Smooth muscle cell (in vitro differentiated cells): ENCODE results near the gene LCORL. TPM values are rescaled to one million over a fixed set of nuclear protein-coding genes. Genes with fewer than 3 reads are reported as not detected.
A peak's percentile ranks its signal among the peaks of the same experiment; 100 is the strongest.

ENCODE experiments used
- DNase-seq: peaks from one replicate; lab custom pipeline; 2025; ENCODE audit not compliant: unreplicated experiment; lab: John Stamatoyannopoulos, UW
- H2AFZ ChIP-seq: fragments of 200-600 bp; sonication (generic); 2 replicates; pipeline ENCODE4 v1.6.0; 2016; ENCODE audit warnings: antibody characterized with exemption, low read depth, mild to moderate bottlenecking
- H3F3A ChIP-seq: fragments of 200-600 bp; sonication (generic); 2 replicates; pipeline ENCODE4 v1.6.0; 2017; ENCODE audit warnings: antibody characterized with exemption, low read depth
- H3K27ac ChIP-seq: fragments of 200-600 bp; sonication (generic); 2 replicates; pipeline ENCODE4 v1.5.1; 2016; ENCODE audit warnings: low read depth, mild to moderate bottlenecking
- H3K27me3 ChIP-seq: fragments of 200-600 bp; sonication (generic); 2 replicates; pipeline ENCODE4 v1.6.1; 2016; ENCODE audit warnings: low read depth, mild to moderate bottlenecking
- H3K36me3 ChIP-seq: fragments of 200-600 bp; sonication (generic); 2 replicates; pipeline ENCODE4 v1.5.1; 2016; ENCODE audit warnings: low read depth
- H3K4me1 ChIP-seq: fragments of 200-600 bp; sonication (generic); 2 replicates; pipeline ENCODE4 v1.5.1; 2016; ENCODE audit warnings: low read depth
- H3K4me2 ChIP-seq: fragments of 200-600 bp; sonication (generic); 2 replicates; pipeline ENCODE4 v1.6.0; 2016; ENCODE audit warnings: mild to moderate bottlenecking
- H3K4me3 ChIP-seq: fragments of 200-600 bp; sonication (generic); 2 replicates; pipeline ENCODE4 v1.5.1; 2016; ENCODE audit warnings: mild to moderate bottlenecking
- H3K79me2 ChIP-seq: fragments of 200-600 bp; sonication (generic); 2 replicates; pipeline ENCODE4 v1.6.0; 2016; ENCODE audit warnings: low read depth, mild to moderate bottlenecking
- H3K9ac ChIP-seq: fragments of 200-600 bp; sonication (generic); 2 replicates; pipeline ENCODE4 v1.6.0; 2016; ENCODE audit warnings: low read depth
- H3K9me3 ChIP-seq: fragments of 200-600 bp; sonication (generic); replicated peaks from 2 replicates; pipeline ENCODE4 v1.5.1; 2016; ENCODE audit warnings: low read depth
- H4K20me1 ChIP-seq: fragments of 200-600 bp; sonication (generic); 2 replicates; pipeline ENCODE4 v1.6.0; 2016; ENCODE audit warnings: low read depth
- WGBS: methylation state at CpG from one replicate; pipeline ENCODE4 v1.1.7; 2016; ENCODE audit warnings: low lambda C conversion rate; 5-methylcytosine and 5-hydroxymethylcytosine counted together
- polyA plus RNA-seq: library from polyadenylated mRNA; unstranded; fragments of >200 nt; fragmentation: Nextera tagmentation; extraction: Ambion mirVana; gene quantifications from 2 replicates; pipeline ENCODE4 v1.2.1, GENCODE V29; 2016
- total RNA-seq: library from RNA; depleted of rRNA; stranded (reverse); fragments of >200 nt; gene quantifications from 2 replicates; pipeline ENCODE4 v1.2.3, GENCODE V29; 2014
- TF ChIP-seq, protein P1 (sequence below): fragments of 200-600 bp; sonication (generic); IDR thresholded peaks from 2 replicates; pipeline ENCODE4 v1.5.1; 2017; ENCODE audit warnings: borderline replicate concordance, mild to moderate bottlenecking, antibody characterized with exemption; ENCODE audit not compliant: insufficient read depth, poor library complexity, severe bottlenecking

Gene LCORL
- total and polyA plus RNA-seq, 2 experiments from 2014 or later: 11.2 to 16.6 TPM

DNA sequence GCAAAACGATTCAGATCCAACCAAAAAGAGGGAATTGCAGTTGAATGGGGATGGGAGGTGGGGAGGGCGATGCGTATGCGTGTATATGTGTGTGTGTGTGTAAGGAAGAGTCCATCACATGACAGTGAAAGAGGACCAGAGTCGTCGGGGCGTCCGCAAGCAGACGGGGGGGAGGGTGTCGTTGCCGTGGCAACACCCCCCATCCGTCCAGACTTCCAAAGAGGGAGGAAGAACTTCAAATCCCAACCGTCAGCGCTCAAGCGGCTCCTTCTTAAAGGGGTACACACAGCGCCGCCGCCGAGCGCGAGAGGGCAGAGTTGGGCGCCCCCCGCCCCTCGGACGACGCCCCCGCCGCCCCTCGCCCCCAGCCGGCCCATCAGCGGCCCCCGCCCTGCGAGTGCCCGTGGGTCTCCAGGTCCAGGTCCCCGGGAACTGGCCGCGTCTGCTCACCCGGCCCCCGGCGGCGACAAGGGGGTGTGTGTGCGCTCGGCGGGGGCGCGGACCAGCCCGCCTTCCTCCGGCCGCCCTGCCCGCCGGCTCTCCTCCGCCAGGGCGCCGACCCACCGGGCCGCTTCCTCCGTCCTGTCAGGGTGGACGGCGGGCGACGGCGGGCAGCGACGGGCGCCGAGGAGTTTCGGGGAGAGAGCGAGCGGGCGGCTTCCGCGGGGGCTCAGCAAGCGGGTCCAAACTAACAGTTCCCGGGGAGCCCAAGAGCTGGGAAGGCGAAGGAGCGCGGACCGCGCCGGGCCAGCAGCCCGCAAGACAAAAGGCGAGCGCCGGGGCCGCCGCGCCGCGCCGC is 685 bp downstream of the LCORL start:
- peak overlapping the region; percentile 98 for H2AFZ ChIP-seq
- H3F3A ChIP-seq: peaks cover 7% of the 10 kb centered on the region
- H3K79me2 ChIP-seq: peaks cover 47% of the 10 kb centered on the region
- peaks cover 12% of the 10 kb centered on the region for H3K4me1 ChIP-seq
- peak overlapping the region; percentile 78 for H3K27ac ChIP-seq
- peak overlapping the region; percentile 73 for H3K4me3 ChIP-seq
- H3K36me3 ChIP-seq: no peaks in the 10 kb centered on the region
- no peaks in the 10 kb centered on the region for H3K9me3 ChIP-seq
- peak overlapping the region; percentile 92 for H3K4me2 ChIP-seq
- no peaks in the 10 kb centered on the region for H3K27me3 ChIP-seq
- H4K20me1 ChIP-seq: peaks cover 37% of the 10 kb centered on the region
- DNase-seq: peak; percentile 41
- TF ChIP-seq, protein P1, sequence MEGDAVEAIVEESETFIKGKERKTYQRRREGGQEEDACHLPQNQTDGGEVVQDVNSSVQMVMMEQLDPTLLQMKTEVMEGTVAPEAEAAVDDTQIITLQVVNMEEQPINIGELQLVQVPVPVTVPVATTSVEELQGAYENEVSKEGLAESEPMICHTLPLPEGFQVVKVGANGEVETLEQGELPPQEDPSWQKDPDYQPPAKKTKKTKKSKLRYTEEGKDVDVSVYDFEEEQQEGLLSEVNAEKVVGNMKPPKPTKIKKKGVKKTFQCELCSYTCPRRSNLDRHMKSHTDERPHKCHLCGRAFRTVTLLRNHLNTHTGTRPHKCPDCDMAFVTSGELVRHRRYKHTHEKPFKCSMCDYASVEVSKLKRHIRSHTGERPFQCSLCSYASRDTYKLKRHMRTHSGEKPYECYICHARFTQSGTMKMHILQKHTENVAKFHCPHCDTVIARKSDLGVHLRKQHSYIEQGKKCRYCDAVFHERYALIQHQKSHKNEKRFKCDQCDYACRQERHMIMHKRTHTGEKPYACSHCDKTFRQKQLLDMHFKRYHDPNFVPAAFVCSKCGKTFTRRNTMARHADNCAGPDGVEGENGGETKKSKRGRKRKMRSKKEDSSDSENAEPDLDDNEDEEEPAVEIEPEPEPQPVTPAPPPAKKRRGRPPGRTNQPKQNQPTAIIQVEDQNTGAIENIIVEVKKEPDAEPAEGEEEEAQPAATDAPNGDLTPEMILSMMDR: no peak
- 1% methylated on average over 69 of the region's 90 CpGs for WGBS
- H3K9ac ChIP-seq: peak overlapping the region; percentile 73

DNA sequence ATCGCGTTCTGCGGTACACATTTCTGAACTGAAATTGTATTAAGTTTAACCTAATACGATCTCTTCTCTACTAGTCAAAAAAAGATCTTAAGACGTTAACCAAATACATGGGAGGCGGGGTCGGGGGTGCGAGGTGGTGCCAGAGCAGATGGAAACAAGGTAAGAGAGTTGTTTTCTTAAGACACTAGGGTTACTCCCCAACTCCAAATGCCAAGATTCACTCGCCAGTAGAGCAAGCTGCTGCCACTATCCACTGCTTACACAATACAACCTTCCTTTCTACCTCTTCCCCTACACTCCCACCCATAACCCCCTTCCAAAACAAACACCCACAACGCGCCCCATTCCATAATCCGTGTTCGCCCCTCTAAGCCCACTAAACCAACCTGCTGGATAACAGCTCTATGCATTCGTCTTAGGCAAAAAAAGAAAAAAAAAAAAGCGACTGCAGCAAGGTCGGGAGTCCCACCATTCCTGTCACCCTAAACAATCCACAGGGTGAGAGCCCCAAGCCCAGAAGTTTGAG is 1.3 kb downstream of the LCORL start:
- TF ChIP-seq, protein P1: no peak
- WGBS: 9% methylated on average over 16 of the region's 16 CpGs
- peaks cover 7% of the 10 kb centered on the region for H3F3A ChIP-seq
- no peaks in the 10 kb centered on the region for H3K9me3 ChIP-seq
- no peaks in the 10 kb centered on the region for H3K36me3 ChIP-seq
- H2AFZ ChIP-seq: peak overlapping the region; percentile 98
- no peaks in the 10 kb centered on the region for H3K27me3 ChIP-seq
- peak overlapping the region; percentile 92 for H3K4me2 ChIP-seq
- H3K4me3 ChIP-seq: peak overlapping the region; percentile 73
- peak overlapping the region; percentile 73 for H3K9ac ChIP-seq
- peaks cover 44% of the 10 kb centered on the region for H4K20me1 ChIP-seq
- DNase-seq: no peak
- peaks cover 54% of the 10 kb centered on the region for H3K79me2 ChIP-seq
- H3K27ac ChIP-seq: no peak overlapping the region
- H3K4me1 ChIP-seq: peaks cover 12% of the 10 kb centered on the region

DNA sequence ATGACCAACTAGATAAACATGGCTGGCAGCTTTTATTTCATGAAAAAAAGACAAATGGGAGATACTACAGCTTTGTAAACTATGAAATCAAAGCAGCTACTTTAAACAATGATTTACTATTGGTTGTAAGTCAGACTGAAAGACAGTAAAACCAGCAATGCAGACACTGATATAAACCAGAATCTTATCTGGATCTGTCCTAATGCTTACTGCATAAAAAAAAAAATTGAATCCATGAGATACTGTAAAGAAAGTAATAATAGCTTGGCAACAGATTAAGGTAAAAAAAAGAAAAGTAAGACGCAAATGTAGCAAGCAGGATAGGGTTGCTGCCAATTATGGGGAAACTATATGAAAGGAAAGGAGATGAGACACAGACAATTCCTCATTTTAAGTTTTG is 7.3 kb downstream of the LCORL start:
- Histone ChIP-seq H4K20me1 (peaks cover 92% of the 10 kb centered on the region), H3K36me3 (no peaks in the 10 kb centered on the region), H3K9ac (no peak overlapping the region), H3K79me2 (peaks cover 100% of the 10 kb centered on the region), H2AFZ (no peak overlapping the region), H3K9me3 (no peaks in the 10 kb centered on the region), H3F3A (no peaks in the 10 kb centered on the region), H3K4me1 (peaks cover under 1% of the 10 kb centered on the region), H3K27me3 (no peaks in the 10 kb centered on the region), H3K27ac (no peak overlapping the region), H3K4me3 (no peak overlapping the region), H3K4me2 (no peak overlapping the region)
- TF ChIP-seq, protein P1: no peak
- no peak for DNase-seq
- WGBS: 85% methylated on average over 1 of the region's 1 CpG
